GM12878 (cell line): ENCODE data around the gene SCIN. TPM values are rescaled to one million over a fixed set of nuclear protein-coding genes. Genes with fewer than 3 reads are reported as not detected.

Experiments used
- ATAC-seq: fragments of 200-7000 bp; cut with Tn5 transposase; 3 replicates; pipeline ENCODE4 v1.9.1; 2020; ENCODE audit warnings: mild to moderate bottlenecking, moderate library complexity
- BruUV-seq: library from RNA; stranded (reverse); fragments of 400-500 nt; replicated peaks from 2 replicates; lab custom pipeline; 2021; lab: Mats Ljungman, UMichigan
- CTCF ChIA-PET: fragments of 300-600 bp; sonication (Branson Sonifier 250); formaldehyde crosslinking; extraction: SDS; loops from one replicate; lab custom pipeline; 2021; ENCODE audit warnings: inconsistent platforms; lab: Yijun Ruan, JAX
- POLR2A ChIA-PET: fragments of 350-600 bp; formaldehyde crosslinking; extraction: SDS; loops from one replicate; lab custom pipeline; 2021; ENCODE audit warnings: inconsistent platforms; lab: Charles Lee
- RAD21 ChIA-PET: fragments of 300-600 bp; sonication (Branson Sonifier 250); formaldehyde crosslinking; loops from one replicate; lab custom pipeline; 2023; ENCODE audit warnings: antibody characterized with exemption; ENCODE audit not compliant: unreplicated experiment; lab: Charles Lee
- SMC1A ChIA-PET: fragments of 300-600 bp; sonication (Branson Sonifier 250); formaldehyde crosslinking; loops from one replicate; lab custom pipeline; 2023; ENCODE audit not compliant: unreplicated experiment, uncharacterized antibody; lab: Charles Lee
- DNase-seq: peaks from one replicate; pipeline ENCODE4 v3.0.0-alpha.2; 2011; ENCODE audit warnings: low read depth, low spot score
- FAIRE-seq: peaks from 3 replicates; lab custom pipeline; 2011; peaks lifted over from hg19 to GRCh38; lab: Jason Lieb, UNC
- H2AFZ ChIP-seq: 2 replicates; pipeline ENCODE4 v1.6.0; 2011; ENCODE audit warnings: low read depth, low read length, control low read depth; ENCODE audit not compliant: control insufficient read depth
- H3K27ac ChIP-seq: 2 replicates; pipeline ENCODE4 v1.5.1; 2011; ENCODE audit warnings: control low read depth; ENCODE audit not compliant: control insufficient read depth, insufficient read depth
- H3K27me3 ChIP-seq, 2 experiments: replicated peaks in 1 of 2; 2 replicates each; pipeline versions ENCODE4 v1.6.0 to v1.6.1; 2011; ENCODE audit warnings: low read length in 1 of 2; ENCODE audit not compliant: control insufficient read depth in 2 of 2, insufficient read depth in 2 of 2
- H3K36me3 ChIP-seq, 2 experiments: 2 replicates each; pipeline ENCODE4 v1.5.1; 2011; ENCODE audit warnings: low read length in 1 of 2; ENCODE audit not compliant: control insufficient read depth in 2 of 2, insufficient read depth in 2 of 2
- H3K4me1 ChIP-seq: 2 replicates; pipeline ENCODE4 v1.6.1; 2011; ENCODE audit warnings: mild to moderate bottlenecking, low read length, moderate library complexity, mixed read lengths; ENCODE audit not compliant: control insufficient read depth, insufficient read depth
- H3K4me2 ChIP-seq: 2 replicates; pipeline ENCODE4 v1.6.0; 2011; ENCODE audit warnings: control low read depth; ENCODE audit not compliant: control insufficient read depth, insufficient read depth
- H3K4me3 ChIP-seq: fragments of 200-600 bp; sonication (generic); 2 replicates; pipeline ENCODE4 v1.5.1; 2016
- H3K79me2 ChIP-seq: 2 replicates; pipeline ENCODE4 v1.6.0; 2011; ENCODE audit warnings: low read length; ENCODE audit not compliant: control insufficient read depth, insufficient read depth
- H3K9ac ChIP-seq: 2 replicates; pipeline ENCODE4 v1.8.0; 2011; ENCODE audit warnings: low read length, control low read depth, mixed read lengths; ENCODE audit not compliant: control insufficient read depth, insufficient read depth
- H3K9me3 ChIP-seq: replicated peaks from 3 replicates; pipeline ENCODE4 v1.5.1; 2011; ENCODE audit warnings: mild to moderate bottlenecking, low read length; ENCODE audit not compliant: control insufficient read depth, insufficient read depth
- H4K20me1 ChIP-seq: 2 replicates; pipeline ENCODE4 v1.6.0; 2011; ENCODE audit not compliant: control insufficient read depth, insufficient read depth
- BACH1 ChIP-seq: fragments of 450-650 bp; IDR thresholded peaks from 2 replicates; pipeline ENCODE4 v1.6.1; 2017; ENCODE audit warnings: mild to moderate bottlenecking, borderline replicate concordance
- CHD1 ChIP-seq: IDR thresholded peaks from 2 replicates; pipeline ENCODE4 v1.6.1; 2012; ENCODE audit warnings: low read depth, low read length, improper control_type of control experiment
- DPF2 ChIP-seq: fragments of 450-650 bp; IDR thresholded peaks from 2 replicates; pipeline ENCODE4 v1.6.1; 2017; ENCODE audit warnings: mild to moderate bottlenecking
- E2F4 ChIP-seq: IDR thresholded peaks from 2 replicates; pipeline ENCODE4 v1.6.1; 2012; ENCODE audit warnings: low read depth, low read length, improper control_type of control experiment
- ELK1 ChIP-seq: IDR thresholded peaks from 2 replicates; pipeline ENCODE4 v1.6.1; 2012; ENCODE audit warnings: low read depth, low read length, improper control_type of control experiment
- JUND ChIP-seq: IDR thresholded peaks from 2 replicates; pipeline ENCODE4 v1.6.1; 2012; ENCODE audit warnings: low read depth, mild to moderate bottlenecking, low read length, improper control_type of control experiment, moderate library complexity
- KDM1A ChIP-seq: fragments of 200-600 bp; sonication (generic); IDR thresholded peaks from 2 replicates; pipeline ENCODE4 v1.6.1; 2016; ENCODE audit warnings: borderline replicate concordance
- MXI1 ChIP-seq: fragments of 150-350 bp; IDR thresholded peaks from 2 replicates; pipeline ENCODE4 v1.6.1; 2011; ENCODE audit warnings: low read depth, mild to moderate bottlenecking, inconsistent platforms, low read length, improper control_type of control experiment
- NFYB ChIP-seq: IDR thresholded peaks from 2 replicates; pipeline ENCODE4 v1.6.1; 2011; ENCODE audit warnings: low read depth, mild to moderate bottlenecking, low read length, improper control_type of control experiment, moderate library complexity; ENCODE audit not compliant: insufficient read depth
- NRF1 ChIP-seq: conservative IDR thresholded peaks from 2 replicates; pipeline ENCODE4 v1.6.1; 2011; ENCODE audit warnings: mild to moderate bottlenecking, low read depth, low read length, improper control_type of control experiment
- POLR2A ChIP-seq: IDR thresholded peaks from 2 replicates; pipeline ENCODE4 v1.6.1; 2011; ENCODE audit warnings: low read depth, mild to moderate bottlenecking, low read length
- RFX5 ChIP-seq: IDR thresholded peaks from 2 replicates; pipeline ENCODE4 v1.6.1; 2011; ENCODE audit warnings: low read depth, low read length, improper control_type of control experiment
- SIX5 ChIP-seq: IDR thresholded peaks from 2 replicates; pipeline ENCODE4 v1.6.1; 2011; ENCODE audit warnings: mild to moderate bottlenecking, low read depth, low read length, moderate library complexity; ENCODE audit not compliant: severe bottlenecking
- YBX1 ChIP-seq: fragments of 450-650 bp; IDR thresholded peaks from 2 replicates; pipeline ENCODE4 v1.6.1; 2016; ENCODE audit warnings: antibody characterized with exemption
- ZBTB11 ChIP-seq: fragments of 450-650 bp; formaldehyde crosslinking; IDR thresholded peaks from 2 replicates; pipeline ENCODE4 v1.5.0; 2022; ENCODE audit warnings: mild to moderate bottlenecking, missing genetic modification characterization
- ZBTB40 ChIP-seq: fragments of 450-650 bp; IDR thresholded peaks from 2 replicates; pipeline ENCODE4 v1.6.1; 2016; ENCODE audit warnings: mild to moderate bottlenecking, moderate library complexity, borderline replicate concordance
- WGBS: methylation state at CpG from one replicate; pipeline ENCODE4 v1.1.6; 2016; ENCODE audit warnings: low lambda C conversion rate; ENCODE audit not compliant: insufficient replicate concordance, insufficient coverage; ENCODE audit errors: missing lambda C conversion rate; 5-methylcytosine and 5-hydroxymethylcytosine counted together
- in situ Hi-C: fragments of 300-500 bp; cut with MboI; formaldehyde crosslinking; loops from 9 replicates; pipeline ENCODE4 v1.14.3; 2018; ENCODE audit warnings: mixed read lengths
- intact Hi-C: fragments of 100-400 bp; cut with micrococcal nuclease; formaldehyde crosslinking; loops from one replicate; pipeline ENCODE4 v1.14.2; 2022; ENCODE audit not compliant: unreplicated experiment
- polyA plus RNA-seq, 11 experiments: library from polyadenylated mRNA; depleted of rRNA in 4 of 11; unstranded in 6 of 11; stranded (reverse) in 5 of 11; fragments of >200 nt; fragmentation: Nextera tagmentation in 4 of 11; fragmentation: Illumina TruSeq in 1 of 11; extraction: Ambion mirVana in 4 of 11; extraction: Trizol in 1 of 11; gene quantifications; 1 replicate in 1 of 11; 2 replicates in 10 of 11; pipeline versions ENCODE4 v1.2.1 to v1.2.3, GENCODE V29; 2011 to 2016; ENCODE audit warnings: inconsistent platforms in 2 of 11, missing spikeins in 2 of 11, low read depth in 1 of 11
- total RNA-seq, 4 experiments: library from RNA; depleted of rRNA in 3 of 4; stranded (reverse); fragments of >200 nt in 3 of 4; fragmentation: Illumina TruSeq in 1 of 4; extraction: Trizol in 1 of 4; gene quantifications; 2 replicates each; pipeline versions ENCODE4 v1.2.1 to v1.2.3, GENCODE V29; 2013 to 2021

The SCIN gene
- total and polyA plus RNA-seq, 10 of the 15 experiments (the other 5 are each of a cell fraction or from before 2014, with no cell fraction given), result 0.23 to 2.1 (median 1.0) TPM

- ATAC-seq (no peak), FAIRE-seq (no peak), DNase-seq (no peak)
- Histone ChIP-seq H3K4me1 (no peaks in the 10 kb centered on the region), H3K79me2 (no peaks in the 10 kb centered on the region), H3K9me3 (no peaks in the 10 kb centered on the region), H3K27me3 (no peaks in the 10 kb centered on the region), H3K36me3 (no peaks in the 10 kb centered on the region), H2AFZ (no peak overlapping the region), H3K4me3 (no peak overlapping the region), H3K9ac (no peak overlapping the region), H4K20me1 (no peaks in the 10 kb centered on the region), H3K27ac (no peak overlapping the region), H3K4me2 (no peak overlapping the region)
- WGBS, result 64% methylated on average over 7 of the region's 7 CpGs
- BruUV-seq, result no TSS peak
- in situ Hi-C loops, result no loop called here
- RAD21 ChIA-PET, result no interaction called here
- POLR2A ChIA-PET, result no interaction called here
- SMC1A ChIA-PET, result interaction anchor here (1.0 kb wide), 1 partner anchor 11 kb away, joined by 3 read pairs; no protein-coding TSS in a partner anchor
- CTCF ChIA-PET, result no interaction called here
- intact Hi-C loops, result no loop called here
- TF ChIP-seq E2F4, result no peak
- no peak for TF ChIP-seq NFYB
- no peak for TF ChIP-seq ZBTB11
- TF ChIP-seq MXI1, result no peak
- no peak for TF ChIP-seq KDM1A
- no peak for TF ChIP-seq DPF2
- no peak for TF ChIP-seq BACH1
- no peak for TF ChIP-seq RFX5
- TF ChIP-seq CHD1, result no peak
- no peak for TF ChIP-seq YBX1
- TF ChIP-seq POLR2A, result no peak
- TF ChIP-seq JUND, result no peak
- no peak for TF ChIP-seq ZBTB40
- TF ChIP-seq SIX5, result no peak
- no peak for TF ChIP-seq ELK1
- no peak for TF ChIP-seq NRF1
Measured at GRCh38 chr7:12595148-12595547, 24.6 kb downstream of the SCIN start.
